H9 (cell line): Measurements from ENCODE around the gene DKK1. TPM values are rescaled to one million over a fixed set of nuclear protein-coding genes. Genes with fewer than 3 reads are reported as not detected.

Experiments
- DNase-seq: peaks from one replicate; pipeline ENCODE4 v3.0.0-alpha.2; 2017
- H2AFZ ChIP-seq: one replicate; pipeline ENCODE4 v1.6.1; 2013; ENCODE audit warnings: mild to moderate bottlenecking, low read length, control low read depth, moderate library complexity
- H2AK5ac ChIP-seq: 2 replicates; pipeline ENCODE4 v1.6.1; 2013; ENCODE audit warnings: low read length, control low read depth, mixed read lengths; ENCODE audit not compliant: insufficient read length
- H2BK120ac ChIP-seq: one replicate; pipeline ENCODE4 v1.6.1; 2013; ENCODE audit warnings: low read depth, mild to moderate bottlenecking, low read length, control low read depth, inconsistent platforms; ENCODE audit not compliant: poor library complexity, severe bottlenecking
- H2BK12ac ChIP-seq: 2 replicates; pipeline ENCODE4 v1.6.1; 2013; ENCODE audit warnings: low read length, control low read depth, mixed read lengths, low read depth; ENCODE audit not compliant: insufficient read length
- H2BK15ac ChIP-seq: 2 replicates; pipeline ENCODE4 v1.6.1; 2013; ENCODE audit warnings: low read depth, low read length, control low read depth
- H2BK20ac ChIP-seq: one replicate; pipeline ENCODE4 v1.6.1; 2013; ENCODE audit warnings: low read depth, mild to moderate bottlenecking, low read length, control low read depth, inconsistent platforms; ENCODE audit not compliant: poor library complexity, severe bottlenecking
- H2BK5ac ChIP-seq: 2 replicates; pipeline ENCODE4 v1.6.1; 2013; ENCODE audit warnings: low read length, control low read depth, mixed read lengths; ENCODE audit not compliant: insufficient read length
- H3K14ac ChIP-seq: 2 replicates; pipeline ENCODE4 v1.6.1; 2013; ENCODE audit warnings: low read length, control low read depth; ENCODE audit not compliant: insufficient read depth
- H3K18ac ChIP-seq: 2 replicates; pipeline ENCODE4 v1.6.1; 2013; ENCODE audit warnings: low read depth, mild to moderate bottlenecking, mixed read lengths, low read length, control low read depth; ENCODE audit not compliant: insufficient read length
- H3K23ac ChIP-seq: 2 replicates; pipeline ENCODE4 v1.6.1; 2013; ENCODE audit warnings: low read length, control low read depth, mixed read lengths, low read depth; ENCODE audit not compliant: insufficient read length
- H3K23me2 ChIP-seq: 2 replicates; pipeline ENCODE4 v1.6.1; 2013; ENCODE audit warnings: low read depth, mild to moderate bottlenecking, mixed read lengths, low read length, control low read depth; ENCODE audit not compliant: insufficient read length, poor library complexity, severe bottlenecking
- H3K27ac ChIP-seq: 2 replicates; pipeline ENCODE4 v1.5.1; 2013; ENCODE audit warnings: low read length, control low read depth, mixed read lengths, low read depth; ENCODE audit not compliant: insufficient read length
- H3K27me3 ChIP-seq: 2 replicates; pipeline ENCODE4 v1.6.1; 2013; ENCODE audit warnings: low read length, control low read depth, inconsistent platforms; ENCODE audit not compliant: insufficient read depth
- H3K4ac ChIP-seq: 2 replicates; pipeline ENCODE4 v1.6.1; 2013; ENCODE audit warnings: low read depth, mild to moderate bottlenecking, control low read depth, inconsistent platforms, low read length, moderate library complexity
- H3K4me1 ChIP-seq: 2 replicates; pipeline ENCODE4 v1.6.1; 2013; ENCODE audit warnings: low read length, control low read depth, inconsistent platforms; ENCODE audit not compliant: insufficient read depth
- H3K4me2 ChIP-seq: 2 replicates; pipeline ENCODE4 v1.6.1; 2013; ENCODE audit warnings: low read length, control low read depth, mixed read lengths; ENCODE audit not compliant: insufficient read length, insufficient read depth
- H3K56ac ChIP-seq: 2 replicates; pipeline ENCODE4 v1.6.1; 2013; ENCODE audit warnings: low read depth, mild to moderate bottlenecking, mixed read lengths, low read length, control low read depth; ENCODE audit not compliant: insufficient read length
- H3K79me1 ChIP-seq: 2 replicates; pipeline ENCODE4 v1.6.1; 2013; ENCODE audit warnings: low read depth, mild to moderate bottlenecking, moderate library complexity, low read length, control low read depth, inconsistent platforms; ENCODE audit not compliant: insufficient read depth, poor library complexity, severe bottlenecking
- H3K79me2 ChIP-seq: 2 replicates; pipeline ENCODE4 v1.6.1; 2013; ENCODE audit warnings: low read length, control low read depth, inconsistent platforms; ENCODE audit not compliant: insufficient read depth
- H3K9ac ChIP-seq: 2 replicates; pipeline ENCODE4 v1.6.1; 2013; ENCODE audit warnings: low read length, control low read depth, mixed read lengths; ENCODE audit not compliant: insufficient read length; ENCODE audit errors: extremely low read depth
- H3K9me3 ChIP-seq: one replicate; pipeline ENCODE4 v1.6.1; 2013; ENCODE audit warnings: low read depth, low read length, inconsistent platforms; ENCODE audit not compliant: control insufficient read depth
- H3T11ph ChIP-seq: one replicate; pipeline ENCODE4 v1.6.1; 2013; ENCODE audit warnings: mild to moderate bottlenecking, low read length, control low read depth, inconsistent platforms
- H4K20me1 ChIP-seq: one replicate; pipeline ENCODE4 v1.6.1; 2013; ENCODE audit not compliant: control insufficient read depth, insufficient read length, insufficient read depth
- H4K5ac ChIP-seq: 2 replicates; pipeline ENCODE4 v1.6.1; 2013; ENCODE audit warnings: low read depth, mild to moderate bottlenecking, mixed read lengths, low read length, control low read depth; ENCODE audit not compliant: insufficient read length
- H4K8ac ChIP-seq: replicated peaks from 2 replicates; pipeline ENCODE4 v1.6.1; 2013; ENCODE audit warnings: low read length, control low read depth, mixed read lengths, low read depth; ENCODE audit not compliant: insufficient read length
- H4K91ac ChIP-seq: 2 replicates; pipeline ENCODE4 v1.6.1; 2013; ENCODE audit warnings: low read depth, mild to moderate bottlenecking, moderate library complexity, mixed read lengths, low read length, control low read depth; ENCODE audit not compliant: insufficient read length
- H3K27ac Mint-ChIP-seq, 3 experiments: 2 replicates in 2 of 3; 3 replicates in 1 of 3; pipeline ENCODE4 v1.8.0; 2020 to 2021; ENCODE audit warnings: mixed read lengths in 3 of 3, mild to moderate bottlenecking in 1 of 3, moderate library complexity in 1 of 3
- H3K27me3 Mint-ChIP-seq: 2 replicates; pipeline ENCODE4 v1.8.0; 2021; ENCODE audit warnings: low read depth, mild to moderate bottlenecking, moderate library complexity, mixed read lengths
- H3K36me3 Mint-ChIP-seq, 3 experiments: 2 replicates in 2 of 3; 3 replicates in 1 of 3; pipeline ENCODE4 v1.8.0; 2020 to 2021; ENCODE audit warnings: low read depth in 3 of 3, mixed read lengths in 3 of 3; ENCODE audit not compliant: insufficient read depth in 1 of 3
- H3K4me1 Mint-ChIP-seq, 2 experiments: 2 replicates each; pipeline ENCODE4 v1.8.0; 2020; ENCODE audit warnings: mixed read lengths in 2 of 2
- H3K4me3 Mint-ChIP-seq, 2 experiments: 2 replicates in 1 of 2; 3 replicates in 1 of 2; pipeline ENCODE4 v1.8.0; 2020 to 2021; ENCODE audit warnings: mild to moderate bottlenecking in 2 of 2, mixed read lengths in 2 of 2, moderate library complexity in 1 of 2
- H3K9me3 Mint-ChIP-seq, 2 experiments: 2 replicates in 1 of 2; 3 replicates in 1 of 2; pipeline ENCODE4 v1.8.0; 2020; ENCODE audit warnings: mild to moderate bottlenecking in 2 of 2, mixed read lengths in 2 of 2, moderate library complexity in 1 of 2
- CTCF ChIP-seq: fragments of 200-600 bp; sonication (generic); conservative IDR thresholded peaks from 3 replicates; pipeline ENCODE4 v1.8.0; 2021; ENCODE audit warnings: antibody characterized with exemption, mild to moderate bottlenecking
- WGBS: extraction: QIAGEN DNeasy Blood & Tissue Kit; methylation state at CpG from one replicate; pipeline ENCODE4 v1.1.7; 2013; ENCODE audit warnings: missing lambda C conversion rate, low lambda C conversion rate, mixed read lengths; ENCODE audit not compliant: insufficient read length; ENCODE audit errors: extremely low coverage; 5-methylcytosine and 5-hydroxymethylcytosine counted together
- total RNA-seq: library from RNA; stranded (reverse); gene quantifications from 2 replicates; pipeline ENCODE4 v1.2.1, GENCODE V29; 2021

Gene DKK1
- total RNA-seq, 1 experiment from 2014 or later: 1.1 TPM

- Mint-ChIP-seq H3K9me3 (no peaks in the 10 kb centered on the region), H3K27me3 (peaks cover 10% of the 10 kb centered on the region), H3K27ac (no peak overlapping the region), H3K4me1 (no peaks in the 10 kb centered on the region), H3K36me3 (no peaks in the 10 kb centered on the region), H3K4me3 (no peak overlapping the region)
- H3K9me3 ChIP-seq: no peaks in the 10 kb centered on the region
- H3T11ph ChIP-seq: no peak overlapping the region
- no peak overlapping the region for H3K4ac ChIP-seq
- no peaks in the 10 kb centered on the region for H3K23me2 ChIP-seq
- H3K18ac ChIP-seq: no peak overlapping the region
- no peak overlapping the region for H2BK5ac ChIP-seq
- H3K27ac ChIP-seq: no peak overlapping the region
- H3K4me1 ChIP-seq: 0 out of 2 replicates have a peak, but pooled peaks cover 2% of the 10 kb centered on the region
- no peaks in the 10 kb centered on the region for H3K79me2 ChIP-seq
- H4K20me1 ChIP-seq: no peaks in the 10 kb centered on the region
- no peak for TF ChIP-seq CTCF
- H4K5ac ChIP-seq: no peak overlapping the region
- no peak overlapping the region for H3K56ac ChIP-seq
- no peaks in the 10 kb centered on the region for H3K27me3 ChIP-seq
- no peak overlapping the region for H3K23ac ChIP-seq
- H2AK5ac ChIP-seq: no peak overlapping the region
- H2BK120ac ChIP-seq: no peak overlapping the region
- no peak overlapping the region for H2BK15ac ChIP-seq
- no peaks in the 10 kb centered on the region for H3K79me1 ChIP-seq
- H2BK12ac ChIP-seq: no peak overlapping the region
- no peak overlapping the region for H4K91ac ChIP-seq
- H4K8ac ChIP-seq: no peak overlapping the region
- no peak overlapping the region for H3K9ac ChIP-seq
- no peak for DNase-seq
- H3K14ac ChIP-seq: no peak overlapping the region
- H2AFZ ChIP-seq: no peak overlapping the region
- WGBS: no CpG with 5 or more reads among the region's 1 CpG
- H3K4me2 ChIP-seq: no peak overlapping the region
- H2BK20ac ChIP-seq: no peak overlapping the region
Measured at GRCh38 chr10:52322936-52323335, 8.9 kb downstream of the DKK1 start.
